Esophagus squamous epithelium (tissue), 4 donors: ENCODE data around the gene ARMH3.

Source experiments
- POLR2A ChIP-seq, 4 donors: fragments of 450-650 bp; IDR thresholded peaks; one replicate each; pipeline ENCODE4 v1.6.1; 2017; ENCODE audit warnings: antibody characterized with exemption in 4 of 4, mild to moderate bottlenecking in 4 of 4, moderate library complexity in 3 of 4
- TF ChIP-seq, protein P1 (sequence below), 6 experiments: fragments of 450-650 bp in 4 of 6; fragments of 200-600 bp in 2 of 6; sonication (generic) in 2 of 6; IDR thresholded peaks; one replicate each; pipeline ENCODE4 v1.5.1; 2016 to 2019; ENCODE audit warnings: antibody characterized with exemption in 6 of 6, mild to moderate bottlenecking in 4 of 6, moderate library complexity in 4 of 6

- TF ChIP-seq, protein P1, sequence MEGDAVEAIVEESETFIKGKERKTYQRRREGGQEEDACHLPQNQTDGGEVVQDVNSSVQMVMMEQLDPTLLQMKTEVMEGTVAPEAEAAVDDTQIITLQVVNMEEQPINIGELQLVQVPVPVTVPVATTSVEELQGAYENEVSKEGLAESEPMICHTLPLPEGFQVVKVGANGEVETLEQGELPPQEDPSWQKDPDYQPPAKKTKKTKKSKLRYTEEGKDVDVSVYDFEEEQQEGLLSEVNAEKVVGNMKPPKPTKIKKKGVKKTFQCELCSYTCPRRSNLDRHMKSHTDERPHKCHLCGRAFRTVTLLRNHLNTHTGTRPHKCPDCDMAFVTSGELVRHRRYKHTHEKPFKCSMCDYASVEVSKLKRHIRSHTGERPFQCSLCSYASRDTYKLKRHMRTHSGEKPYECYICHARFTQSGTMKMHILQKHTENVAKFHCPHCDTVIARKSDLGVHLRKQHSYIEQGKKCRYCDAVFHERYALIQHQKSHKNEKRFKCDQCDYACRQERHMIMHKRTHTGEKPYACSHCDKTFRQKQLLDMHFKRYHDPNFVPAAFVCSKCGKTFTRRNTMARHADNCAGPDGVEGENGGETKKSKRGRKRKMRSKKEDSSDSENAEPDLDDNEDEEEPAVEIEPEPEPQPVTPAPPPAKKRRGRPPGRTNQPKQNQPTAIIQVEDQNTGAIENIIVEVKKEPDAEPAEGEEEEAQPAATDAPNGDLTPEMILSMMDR (IDR thresholded peaks at IDR 0.05): no peak
- no peak for TF ChIP-seq POLR2A (IDR thresholded peaks at IDR 0.05)
Measured at GRCh38 chr10:101952191-101952590, 103.8 kb downstream of the ARMH3 start.
